ENCODE measurements around the gene KLHL15.
"Not testable (repeated sequence)": the region's sequence is repeated elsewhere in the genome, so short reads cannot be mapped to it uniquely, and the experiment has no call there.

The KLHL15 gene, protein sequence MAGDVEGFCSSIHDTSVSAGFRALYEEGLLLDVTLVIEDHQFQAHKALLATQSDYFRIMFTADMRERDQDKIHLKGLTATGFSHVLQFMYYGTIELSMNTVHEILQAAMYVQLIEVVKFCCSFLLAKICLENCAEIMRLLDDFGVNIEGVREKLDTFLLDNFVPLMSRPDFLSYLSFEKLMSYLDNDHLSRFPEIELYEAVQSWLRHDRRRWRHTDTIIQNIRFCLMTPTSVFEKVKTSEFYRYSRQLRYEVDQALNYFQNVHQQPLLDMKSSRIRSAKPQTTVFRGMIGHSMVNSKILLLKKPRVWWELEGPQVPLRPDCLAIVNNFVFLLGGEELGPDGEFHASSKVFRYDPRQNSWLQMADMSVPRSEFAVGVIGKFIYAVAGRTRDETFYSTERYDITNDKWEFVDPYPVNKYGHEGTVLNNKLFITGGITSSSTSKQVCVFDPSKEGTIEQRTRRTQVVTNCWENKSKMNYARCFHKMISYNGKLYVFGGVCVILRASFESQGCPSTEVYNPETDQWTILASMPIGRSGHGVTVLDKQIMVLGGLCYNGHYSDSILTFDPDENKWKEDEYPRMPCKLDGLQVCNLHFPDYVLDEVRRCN
- total RNA-seq, result 77.4 to 203 (median 125) reads per million in 4 donors

DNA sequence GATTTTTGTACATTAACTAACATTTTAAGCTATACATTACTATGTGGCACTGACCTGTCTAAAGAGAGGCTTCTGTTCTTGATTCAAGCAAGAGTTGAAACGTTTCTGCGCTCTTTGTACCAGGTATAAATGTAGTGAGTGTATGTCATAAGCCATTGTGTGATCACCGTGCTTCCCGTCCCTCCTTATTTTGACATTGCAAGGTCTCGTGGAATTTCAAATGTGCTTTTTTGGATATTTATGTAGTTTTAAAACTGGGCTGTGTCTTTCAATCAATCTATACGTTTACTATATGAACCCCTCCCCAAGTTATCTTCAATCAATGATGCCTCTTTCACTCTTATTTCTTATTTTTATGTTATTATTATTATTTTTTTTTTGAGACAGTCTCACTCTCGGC is at the start of gene KLHL15:
KLHL15 (minus strand) TSS at position 101 of the 400 bp plus-strand sequence. CDS start 20,493 bp downstream, outside the sequence.
- no peak for DNase-seq

DNA sequence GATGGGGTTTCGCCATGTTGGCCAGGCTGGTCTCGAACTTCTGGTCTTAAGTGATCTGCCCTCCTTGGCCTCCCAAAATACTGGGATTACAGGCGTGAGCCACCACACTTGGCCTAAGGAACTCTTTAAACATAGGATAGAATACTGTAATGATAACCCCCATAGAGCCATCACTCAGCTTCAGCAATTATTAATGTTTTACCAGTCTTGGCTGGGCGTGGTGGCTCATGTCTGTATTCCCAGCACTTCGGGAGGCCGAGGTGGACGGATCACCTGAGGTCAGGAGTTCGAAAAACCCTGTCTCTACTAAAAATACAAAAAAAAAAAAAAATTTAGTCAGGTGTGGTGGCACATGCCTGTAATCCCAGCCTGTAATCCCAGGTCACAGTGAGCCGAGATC is 42.9 kb upstream of the KLHL15 start:
- no peak for DNase-seq

GRCh38 chrX:24063488-24063887 is 36.5 kb upstream of the KLHL15 start:
- no peak for DNase-seq

- no peak for DNase-seq
These were observed 28.0 kb upstream of the KLHL15 start for GRCh38 chrX:24055043-24055356.

- DNase-seq, result peak; percentile 67 to 97 (median 77)
These were observed 27.4 kb upstream of the KLHL15 start, which contains the start of gene EIF2S3 for GRCh38 chrX:24054182-24055042. Gene EIF2S3, plus strand, starts transcription at chrX:24054956. Its CDS starts 13 bp downstream, at chrX:24054969.

DNA sequence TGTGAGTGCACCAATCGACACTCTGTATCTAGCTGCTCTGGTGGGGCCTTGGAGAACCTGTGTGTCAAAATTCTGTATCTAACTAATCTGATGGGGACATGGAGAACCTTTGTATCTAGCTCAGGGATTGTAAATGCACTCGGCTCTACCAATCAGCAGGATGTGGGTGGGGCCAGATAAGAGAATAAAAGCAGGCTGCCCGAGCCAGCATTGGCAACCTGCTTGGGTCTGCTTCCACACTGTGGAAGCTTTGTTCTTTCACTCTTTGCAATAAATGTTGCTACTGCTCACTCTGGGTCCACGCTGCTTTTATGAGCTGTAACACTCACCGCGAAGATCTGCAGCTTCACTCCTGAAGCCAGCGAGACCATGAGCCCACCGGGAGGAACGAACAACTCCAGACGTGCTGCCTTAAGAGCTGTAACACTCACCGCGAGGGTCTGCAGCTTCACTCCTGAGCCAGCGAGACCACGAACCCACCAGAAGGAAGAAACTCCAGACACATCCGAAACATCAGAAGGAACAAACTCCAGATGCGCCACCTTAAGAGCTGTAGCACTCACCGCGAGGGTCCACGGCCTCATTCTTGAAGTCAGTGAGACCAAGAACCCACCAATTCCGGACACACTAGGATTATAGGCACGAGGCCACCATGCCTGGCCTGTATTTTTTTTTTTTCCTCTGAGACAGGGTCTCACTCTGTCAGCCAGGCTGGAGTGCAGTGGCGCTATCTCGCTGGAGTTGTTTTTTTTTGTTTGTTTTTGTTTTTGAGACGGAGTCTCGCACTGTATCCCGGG is 23.7 kb upstream of the KLHL15 start:
- not testable (repeated sequence) for DNase-seq

DNA sequence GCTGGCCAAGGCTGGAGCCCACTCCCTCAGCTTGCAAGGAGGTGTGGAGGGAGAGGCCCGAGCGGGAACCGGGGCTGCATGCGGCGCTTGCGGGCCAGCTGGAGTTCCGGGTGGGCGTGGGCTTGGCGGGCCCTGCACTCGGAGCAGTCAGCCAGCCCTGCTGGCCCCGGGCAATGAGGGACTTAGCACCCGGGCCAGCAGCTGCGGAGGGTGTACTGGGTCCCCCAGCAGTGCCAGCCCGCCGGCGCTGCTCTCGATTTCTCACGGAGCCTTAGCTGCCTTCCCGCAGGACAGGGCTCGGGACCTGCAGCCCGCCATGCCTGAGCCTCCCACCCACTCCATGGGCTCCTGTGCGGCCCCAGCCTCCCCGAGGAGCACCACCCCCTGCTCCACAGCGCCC is 22.7 kb upstream of the KLHL15 start:
- not testable (repeated sequence) for DNase-seq

DNA sequence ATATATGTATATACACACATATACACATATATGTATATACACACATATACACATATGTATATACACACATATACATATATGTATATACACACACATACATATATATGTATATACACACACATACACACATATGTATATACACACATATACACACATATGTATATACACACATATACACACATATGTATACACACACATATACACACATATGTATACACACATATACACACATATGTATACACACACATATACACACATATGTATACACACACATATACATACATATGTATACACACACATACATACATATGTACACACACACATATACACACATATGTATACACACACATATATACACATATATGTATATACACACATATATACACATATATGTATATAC is 19.1 kb upstream of the KLHL15 start:
- DNase-seq, result not testable (repeated sequence)

DNA sequence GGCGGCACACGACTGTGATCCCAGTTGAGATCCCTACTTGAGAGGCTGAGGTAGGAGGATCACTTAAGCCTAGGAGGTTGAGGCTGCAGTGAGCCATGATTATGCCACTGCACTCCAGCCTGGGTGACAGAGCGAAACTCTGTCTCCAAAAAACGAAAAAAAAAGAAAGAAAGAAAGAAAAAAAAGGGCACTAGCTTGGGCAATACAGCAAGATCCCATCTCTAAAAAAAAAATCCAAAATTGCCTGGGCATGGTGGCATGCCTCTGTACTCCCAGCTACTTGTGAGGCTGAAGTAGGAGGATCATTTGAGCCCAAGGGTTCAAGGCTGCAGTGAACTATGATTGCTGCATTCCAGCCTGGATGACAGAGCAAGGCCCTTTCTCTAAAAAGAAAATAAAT is 10.7 kb upstream of the KLHL15 start:
- no peak for DNase-seq

- DNase-seq, result no peak
These were observed 7.5 kb upstream of the KLHL15 start for GRCh38 chrX:24034485-24034884.

DNA sequence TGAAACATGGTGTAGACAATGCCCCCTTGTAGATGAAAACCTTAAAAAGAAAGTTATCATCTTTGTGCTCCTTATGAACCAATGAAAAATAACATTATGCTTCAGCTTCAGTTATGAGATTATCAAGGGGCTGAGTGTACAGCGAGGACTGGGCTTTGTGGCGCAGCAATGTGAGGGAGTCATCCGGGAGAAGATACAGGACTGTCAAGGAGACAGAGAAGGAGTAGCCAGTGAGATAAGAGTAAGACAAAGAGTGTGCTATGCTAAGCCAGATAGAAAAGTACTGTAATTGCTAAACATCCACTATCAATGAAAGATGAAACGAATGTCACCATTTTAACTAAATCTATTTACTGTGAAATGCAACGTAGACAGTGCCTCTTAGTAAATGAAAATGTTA is 3.6 kb upstream of the KLHL15 start:
- no peak for DNase-seq

- DNase-seq, result no peak
These were observed 999 bp upstream of the KLHL15 start for GRCh38 chrX:24027985-24028384.

- no peak for DNase-seq
These were observed 554 bp downstream of the KLHL15 start for GRCh38 chrX:24026432-24026831.

- DNase-seq, result peak in 1 of 5 donors; percentile 56
These were observed 1.1 kb downstream of the KLHL15 start for GRCh38 chrX:24025741-24026403.

GRCh38 chrX:24024819-24025740 is 1.9 kb downstream of the KLHL15 start:
- DNase-seq, result peak; percentile 62 to 89 (median 74)

DNA sequence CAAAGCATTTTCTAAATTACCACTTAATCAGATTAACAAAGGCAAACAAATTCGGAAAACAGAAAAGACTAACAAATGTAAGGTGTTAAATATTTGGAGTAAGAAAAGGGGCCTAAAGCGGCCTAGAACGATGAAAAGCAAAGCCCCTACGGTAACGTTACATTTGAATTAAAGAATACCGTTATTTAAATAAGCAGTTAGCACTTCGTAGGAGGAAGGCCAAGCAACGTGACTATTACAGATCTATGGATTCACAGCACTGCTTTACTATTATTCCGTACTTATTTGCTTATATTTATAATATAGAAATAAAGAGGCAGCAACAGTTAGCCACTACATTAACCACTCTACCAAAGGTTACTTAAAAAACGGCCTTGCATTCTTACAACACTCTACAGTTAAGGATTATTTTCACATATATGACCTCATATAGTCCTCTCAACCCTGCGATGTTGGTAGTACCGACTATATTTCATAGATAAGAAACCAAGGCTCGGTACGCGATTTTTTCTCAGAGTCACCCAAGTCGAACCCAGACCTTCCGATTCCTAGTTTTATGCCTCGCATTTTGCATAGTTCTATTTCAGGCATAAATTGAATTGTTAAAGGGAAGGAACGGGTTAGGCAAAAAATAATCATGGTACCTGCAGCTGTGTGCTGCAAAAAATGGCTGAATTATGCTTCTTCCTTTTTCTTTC is 2.9 kb downstream of the KLHL15 start:
- DNase-seq, result peak in 1 of 5 donors; percentile 16

GRCh38 chrX:24023544-24023943 is 3.4 kb downstream of the KLHL15 start:
- no peak for DNase-seq

DNA sequence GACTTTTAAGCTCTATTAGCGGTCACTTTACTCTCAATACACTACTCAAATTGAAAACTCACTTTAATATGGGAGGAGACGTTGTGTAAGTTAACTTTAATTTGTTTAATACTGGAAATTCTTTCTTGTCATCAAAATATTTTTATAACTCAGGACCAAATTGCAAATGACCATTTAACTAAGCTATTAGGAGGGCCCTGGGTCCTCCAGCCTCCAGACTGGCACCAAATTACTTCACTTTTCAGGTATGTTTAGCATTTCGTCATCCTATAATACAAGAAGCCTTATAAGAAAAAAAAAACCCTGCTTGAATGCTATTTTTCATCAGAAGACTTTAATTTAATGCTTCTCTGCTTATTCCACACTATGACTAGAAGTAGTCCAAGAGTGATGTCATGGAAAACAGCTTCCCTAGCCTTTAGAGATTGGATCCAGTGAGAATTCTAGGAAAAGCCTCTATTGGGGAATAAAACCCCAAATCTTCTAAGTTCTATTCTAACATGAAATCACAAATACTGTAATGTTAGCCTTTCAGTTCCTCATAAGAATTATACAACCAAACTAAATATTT is 6.6 kb downstream of the KLHL15 start:
- DNase-seq, result no peak

- no peak for DNase-seq
These were observed 7.5 kb downstream of the KLHL15 start for GRCh38 chrX:24019448-24019847.

DNA sequence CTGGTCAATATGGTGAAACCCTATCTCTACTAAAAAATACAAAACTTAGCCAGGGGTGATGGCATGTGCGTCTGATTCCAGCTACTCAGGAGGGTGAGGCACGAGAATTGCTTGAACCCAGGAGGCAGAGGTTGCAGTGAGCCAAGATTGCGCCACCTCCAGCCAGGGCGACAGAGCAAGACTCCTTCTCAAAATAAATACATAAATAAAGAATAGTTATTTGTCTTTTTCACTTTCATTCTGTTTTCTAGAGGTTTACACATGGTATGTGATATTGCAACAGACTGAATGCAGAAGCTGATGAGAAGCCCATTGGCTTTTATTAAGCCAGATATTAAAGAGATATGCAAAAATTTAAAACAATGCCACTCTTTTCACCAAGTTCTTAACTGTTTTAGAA is 8.2 kb downstream of the KLHL15 start:
- DNase-seq, result no peak
